Thyroid gland (tissue), 4 donors: ENCODE measurements around the gene CHL1. TPM values are rescaled to one million over a fixed set of nuclear protein-coding genes. Genes with fewer than 3 reads are reported as not detected.

Experiments used
- DNase-seq, 2 donors: peaks; one replicate each; pipeline ENCODE4 v3.0.0-alpha.2; 2019
- H3K27ac ChIP-seq, 3 donors: fragments of 200-600 bp; sonication (generic); 1 replicate in 2 of 3; 2 replicates in 1 of 3; pipeline ENCODE4 v1.5.1; 2016 to 2019; ENCODE audit warnings: mild to moderate bottlenecking in 1 of 3, moderate library complexity in 1 of 3
- H3K27me3 ChIP-seq: fragments of 200-600 bp; sonication (generic); one replicate; pipeline ENCODE4 v1.5.1; 2019
- H3K36me3 ChIP-seq, 2 donors: fragments of 200-600 bp; sonication (generic); one replicate each; pipeline ENCODE4 v1.5.1; 2016 to 2019
- H3K4me1 ChIP-seq, 2 donors: fragments of 200-600 bp; sonication (generic); one replicate each; pipeline ENCODE4 v1.5.1; 2017 to 2019
- H3K4me3 ChIP-seq, 3 donors: fragments of 200-600 bp; sonication (generic); replicated peaks in 1 of 3; 1 replicate in 2 of 3; 2 replicates in 1 of 3; pipeline ENCODE4 v1.5.1; 2016; ENCODE audit warnings: mild to moderate bottlenecking in 1 of 3
- H3K9me3 ChIP-seq: fragments of 200-600 bp; sonication (generic); one replicate; pipeline ENCODE4 v1.5.1; 2017
- POLR2A ChIP-seq, 2 donors: fragments of 450-650 bp; IDR thresholded peaks; one replicate each; pipeline ENCODE4 v1.6.1; 2017; ENCODE audit warnings: antibody characterized with exemption in 2 of 2, mild to moderate bottlenecking in 2 of 2, moderate library complexity in 1 of 2
- WGBS, 2 donors: methylation state at CpG; one replicate each; pipeline ENCODE4 v1.1.5; 2017; 5-methylcytosine and 5-hydroxymethylcytosine counted together
- intact Hi-C: fragments of 100-400 bp; cut with DNase I; formaldehyde crosslinking; loops from one replicate; pipeline ENCODE4 v1.15.1; 2023
- total RNA-seq, 4 donors: library from RNA; depleted of rRNA; stranded (reverse); fragments of >200 nt; gene quantifications; one replicate each; pipeline ENCODE4 v1.2.3, GENCODE V29; 2016
- TF ChIP-seq, protein P1 (sequence below), 6 experiments: fragments of 200-600 bp in 3 of 6; fragments of 450-650 bp in 3 of 6; sonication (generic) in 3 of 6; IDR thresholded peaks; one replicate each; pipeline ENCODE4 v1.5.1; 2016 to 2019; ENCODE audit warnings: antibody characterized with exemption in 6 of 6, mild to moderate bottlenecking in 2 of 6, inconsistent platforms in 1 of 6, moderate library complexity in 1 of 6

Gene CHL1
- total RNA-seq, 4 donors from 2014 or later, result 3.1 to 5.0 (median 4.3) TPM

GRCh38 chr3:312911-313310, 116.3 kb downstream of the CHL1 start:
- Histone ChIP-seq H3K9me3 (no peaks in the 10 kb centered on the region), H3K4me3 (no peak overlapping the region), H3K4me1 (no peaks in the 10 kb centered on the region), H3K27ac (no peak overlapping the region), H3K27me3 (no peaks in the 10 kb centered on the region), H3K36me3 (no peaks in the 10 kb centered on the region)
- TF ChIP-seq, protein P1, sequence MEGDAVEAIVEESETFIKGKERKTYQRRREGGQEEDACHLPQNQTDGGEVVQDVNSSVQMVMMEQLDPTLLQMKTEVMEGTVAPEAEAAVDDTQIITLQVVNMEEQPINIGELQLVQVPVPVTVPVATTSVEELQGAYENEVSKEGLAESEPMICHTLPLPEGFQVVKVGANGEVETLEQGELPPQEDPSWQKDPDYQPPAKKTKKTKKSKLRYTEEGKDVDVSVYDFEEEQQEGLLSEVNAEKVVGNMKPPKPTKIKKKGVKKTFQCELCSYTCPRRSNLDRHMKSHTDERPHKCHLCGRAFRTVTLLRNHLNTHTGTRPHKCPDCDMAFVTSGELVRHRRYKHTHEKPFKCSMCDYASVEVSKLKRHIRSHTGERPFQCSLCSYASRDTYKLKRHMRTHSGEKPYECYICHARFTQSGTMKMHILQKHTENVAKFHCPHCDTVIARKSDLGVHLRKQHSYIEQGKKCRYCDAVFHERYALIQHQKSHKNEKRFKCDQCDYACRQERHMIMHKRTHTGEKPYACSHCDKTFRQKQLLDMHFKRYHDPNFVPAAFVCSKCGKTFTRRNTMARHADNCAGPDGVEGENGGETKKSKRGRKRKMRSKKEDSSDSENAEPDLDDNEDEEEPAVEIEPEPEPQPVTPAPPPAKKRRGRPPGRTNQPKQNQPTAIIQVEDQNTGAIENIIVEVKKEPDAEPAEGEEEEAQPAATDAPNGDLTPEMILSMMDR (IDR thresholded peaks at IDR 0.05), result no peak
- TF ChIP-seq POLR2A (IDR thresholded peaks at IDR 0.05), result no peak
- no peak for DNase-seq
- intact Hi-C loops, result no loop called here
- 63 to 72% methylated on average over 2 of the region's 2 CpGs for WGBS, 2 donors

GRCh38 chr3:317012-317411, 120.4 kb downstream of the CHL1 start:
- Histone ChIP-seq H3K4me1 (no peaks in the 10 kb centered on the region), H3K27ac (no peak overlapping the region), H3K9me3 (no peaks in the 10 kb centered on the region), H3K27me3 (no peaks in the 10 kb centered on the region), H3K4me3 (no peak overlapping the region), H3K36me3 (no peaks in the 10 kb centered on the region)
- WGBS, 2 donors, result 82 to 88% methylated on average over 3 of the region's 3 CpGs
- intact Hi-C loops, result no loop called here
- DNase-seq, result no peak
- TF ChIP-seq, protein P1 (IDR thresholded peaks at IDR 0.05), result no peak
- TF ChIP-seq POLR2A (IDR thresholded peaks at IDR 0.05), result no peak

- DNase-seq, result no peak
- 84 to 86% methylated on average over 2 of the region's 2 CpGs for WGBS, 2 donors
- intact Hi-C loops, result no loop called here
Observed at GRCh38 chr3:318903-319302, 122.3 kb downstream of the CHL1 start.

DNA sequence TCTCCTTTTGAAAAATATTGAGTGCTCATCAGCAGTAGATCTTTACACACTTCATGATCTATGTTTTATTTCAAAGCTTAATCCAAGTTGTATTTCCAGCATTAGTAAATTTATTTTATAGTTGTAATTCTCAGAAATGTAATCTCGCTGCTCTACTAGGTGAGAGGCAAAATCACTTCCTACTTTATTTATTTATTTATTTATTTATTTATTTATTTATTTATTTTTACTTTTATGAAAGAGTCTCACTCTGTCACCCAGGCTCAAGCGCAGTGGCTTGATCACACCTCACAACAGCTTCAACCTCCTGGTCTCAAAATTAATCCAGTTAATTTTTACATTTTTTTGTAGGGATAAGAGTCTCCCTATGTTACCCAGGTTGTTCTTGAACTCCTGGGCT, 127.9 kb downstream of the CHL1 start:
- no peaks in the 10 kb centered on the region for H3K4me1 ChIP-seq
- no peak for TF ChIP-seq POLR2A (IDR thresholded peaks at IDR 0.05)
- TF ChIP-seq, protein P1 (IDR thresholded peaks at IDR 0.05), result no peak
- H3K4me3 ChIP-seq, result no peak overlapping the region
- WGBS, 2 donors, result 94 to 98% methylated on average over 2 of the region's 2 CpGs
- H3K9me3 ChIP-seq, result no peaks in the 10 kb centered on the region
- no peaks in the 10 kb centered on the region for H3K27me3 ChIP-seq
- H3K36me3 ChIP-seq, result no peaks in the 10 kb centered on the region
- no peak overlapping the region for H3K27ac ChIP-seq
- no peak for DNase-seq
- intact Hi-C loops, result no loop called here

More at GRCh38 chr3:318903-319302, 122.3 kb downstream of the CHL1 start:
- H3K27ac ChIP-seq, result no peak overlapping the region
- H3K27me3 ChIP-seq, result no peaks in the 10 kb centered on the region
- no peaks in the 10 kb centered on the region for H3K9me3 ChIP-seq
- H3K4me1 ChIP-seq, result no peaks in the 10 kb centered on the region
- H3K4me3 ChIP-seq, result no peak overlapping the region
- H3K36me3 ChIP-seq, result no peaks in the 10 kb centered on the region
- no peak for TF ChIP-seq POLR2A (IDR thresholded peaks at IDR 0.05)
- TF ChIP-seq, protein P1 (IDR thresholded peaks at IDR 0.05), result no peak

DNA sequence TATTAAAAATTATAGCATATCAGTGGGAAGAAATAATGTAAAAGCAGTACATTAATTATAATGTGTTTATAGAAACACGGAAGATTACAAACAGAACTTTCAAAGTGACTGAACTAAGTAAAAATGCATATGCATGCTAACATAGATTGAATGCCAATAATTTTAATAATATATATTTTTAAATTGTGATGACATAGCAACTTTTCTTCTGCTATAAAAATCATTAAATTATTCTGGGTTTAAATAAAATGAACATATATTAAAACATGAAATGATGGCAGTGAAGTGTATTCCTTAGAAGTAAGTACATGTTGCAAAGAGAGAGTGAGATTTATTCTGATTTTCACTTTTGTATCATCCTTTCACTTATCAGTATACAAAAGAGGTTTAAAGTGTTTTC, 128.9 kb downstream of the CHL1 start:
- intact Hi-C loops, result no loop called here
- no peak for DNase-seq
- Histone ChIP-seq H3K4me3 (no peak overlapping the region), H3K27ac (no peak overlapping the region), H3K9me3 (no peaks in the 10 kb centered on the region), H3K27me3 (no peaks in the 10 kb centered on the region), H3K36me3 (no peaks in the 10 kb centered on the region), H3K4me1 (no peaks in the 10 kb centered on the region)
- WGBS, 2 donors, result 93 to 95% methylated on average over 1 of the region's 1 CpG
- TF ChIP-seq POLR2A (IDR thresholded peaks at IDR 0.05), result no peak
- TF ChIP-seq, protein P1 (IDR thresholded peaks at IDR 0.05), result no peak
